ENCODE data around the gene CNTNAP2.

DNA sequence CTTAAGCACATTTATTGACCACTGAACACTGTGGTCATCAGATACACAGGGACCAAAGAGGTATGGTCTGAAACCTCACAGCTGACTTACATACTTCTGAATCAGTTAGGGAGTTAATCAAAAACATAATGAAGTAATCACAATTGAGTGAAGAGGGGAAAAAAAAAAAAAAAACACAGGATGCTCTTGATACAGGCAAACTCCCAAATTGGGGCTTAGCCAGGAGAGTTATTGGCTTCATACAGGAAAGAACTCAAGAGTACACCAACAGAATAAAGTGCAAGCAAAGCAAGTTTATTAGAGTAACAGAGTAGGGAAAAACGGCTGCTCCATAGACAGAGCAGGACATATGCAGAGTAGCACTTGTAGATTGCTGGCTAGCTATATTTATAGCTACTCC, 917.0 kb downstream of the CNTNAP2 start:
- TF ChIP-seq, protein P1, sequence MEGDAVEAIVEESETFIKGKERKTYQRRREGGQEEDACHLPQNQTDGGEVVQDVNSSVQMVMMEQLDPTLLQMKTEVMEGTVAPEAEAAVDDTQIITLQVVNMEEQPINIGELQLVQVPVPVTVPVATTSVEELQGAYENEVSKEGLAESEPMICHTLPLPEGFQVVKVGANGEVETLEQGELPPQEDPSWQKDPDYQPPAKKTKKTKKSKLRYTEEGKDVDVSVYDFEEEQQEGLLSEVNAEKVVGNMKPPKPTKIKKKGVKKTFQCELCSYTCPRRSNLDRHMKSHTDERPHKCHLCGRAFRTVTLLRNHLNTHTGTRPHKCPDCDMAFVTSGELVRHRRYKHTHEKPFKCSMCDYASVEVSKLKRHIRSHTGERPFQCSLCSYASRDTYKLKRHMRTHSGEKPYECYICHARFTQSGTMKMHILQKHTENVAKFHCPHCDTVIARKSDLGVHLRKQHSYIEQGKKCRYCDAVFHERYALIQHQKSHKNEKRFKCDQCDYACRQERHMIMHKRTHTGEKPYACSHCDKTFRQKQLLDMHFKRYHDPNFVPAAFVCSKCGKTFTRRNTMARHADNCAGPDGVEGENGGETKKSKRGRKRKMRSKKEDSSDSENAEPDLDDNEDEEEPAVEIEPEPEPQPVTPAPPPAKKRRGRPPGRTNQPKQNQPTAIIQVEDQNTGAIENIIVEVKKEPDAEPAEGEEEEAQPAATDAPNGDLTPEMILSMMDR (IDR thresholded peaks at IDR 0.05), result no peak
- no peak for TF ChIP-seq POLR2A (IDR thresholded peaks at IDR 0.05)
